Amniotic epithelial cell (primary cell): ENCODE data around the gene MAP7D3.
"Not testable (repeated sequence)": the region's sequence is repeated elsewhere in the genome, so short reads cannot be mapped to it uniquely, and the experiment has no call there.

Experiments
- DNase-seq: peaks from one replicate; pipeline ENCODE4 v3.0.0-alpha.2; 2010; ENCODE audit warnings: low read depth

Gene MAP7D3, protein sequence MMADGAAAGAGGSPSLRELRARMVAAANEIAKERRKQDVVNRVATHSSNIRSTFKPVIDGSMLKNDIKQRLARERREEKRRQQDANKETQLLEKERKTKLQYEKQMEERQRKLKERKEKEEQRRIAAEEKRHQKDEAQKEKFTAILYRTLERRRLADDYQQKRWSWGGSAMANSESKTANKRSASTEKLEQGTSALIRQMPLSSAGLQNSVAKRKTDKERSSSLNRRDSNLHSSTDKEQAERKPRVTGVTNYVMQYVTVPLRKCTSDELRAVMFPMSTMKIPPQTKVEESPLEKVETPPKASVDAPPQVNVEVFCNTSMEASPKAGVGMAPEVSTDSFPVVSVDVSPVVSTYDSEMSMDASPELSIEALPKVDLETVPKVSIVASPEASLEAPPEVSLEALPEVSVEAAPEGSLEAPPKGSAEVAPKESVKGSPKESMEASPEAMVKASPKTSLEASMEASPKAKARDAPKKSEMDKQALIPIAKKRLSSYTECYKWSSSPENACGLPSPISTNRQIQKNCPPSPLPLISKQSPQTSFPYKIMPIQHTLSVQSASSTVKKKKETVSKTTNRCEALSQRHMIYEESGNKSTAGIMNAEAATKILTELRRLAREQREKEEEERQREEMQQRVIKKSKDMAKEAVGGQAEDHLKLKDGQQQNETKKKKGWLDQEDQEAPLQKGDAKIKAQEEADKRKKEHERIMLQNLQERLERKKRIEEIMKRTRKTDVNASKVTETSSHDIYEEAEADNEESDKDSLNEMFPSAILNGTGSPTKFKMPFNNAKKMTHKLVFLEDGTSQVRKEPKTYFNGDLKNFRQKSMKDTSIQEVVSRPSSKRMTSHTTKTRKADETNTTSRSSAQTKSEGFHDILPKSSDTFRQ

DNA sequence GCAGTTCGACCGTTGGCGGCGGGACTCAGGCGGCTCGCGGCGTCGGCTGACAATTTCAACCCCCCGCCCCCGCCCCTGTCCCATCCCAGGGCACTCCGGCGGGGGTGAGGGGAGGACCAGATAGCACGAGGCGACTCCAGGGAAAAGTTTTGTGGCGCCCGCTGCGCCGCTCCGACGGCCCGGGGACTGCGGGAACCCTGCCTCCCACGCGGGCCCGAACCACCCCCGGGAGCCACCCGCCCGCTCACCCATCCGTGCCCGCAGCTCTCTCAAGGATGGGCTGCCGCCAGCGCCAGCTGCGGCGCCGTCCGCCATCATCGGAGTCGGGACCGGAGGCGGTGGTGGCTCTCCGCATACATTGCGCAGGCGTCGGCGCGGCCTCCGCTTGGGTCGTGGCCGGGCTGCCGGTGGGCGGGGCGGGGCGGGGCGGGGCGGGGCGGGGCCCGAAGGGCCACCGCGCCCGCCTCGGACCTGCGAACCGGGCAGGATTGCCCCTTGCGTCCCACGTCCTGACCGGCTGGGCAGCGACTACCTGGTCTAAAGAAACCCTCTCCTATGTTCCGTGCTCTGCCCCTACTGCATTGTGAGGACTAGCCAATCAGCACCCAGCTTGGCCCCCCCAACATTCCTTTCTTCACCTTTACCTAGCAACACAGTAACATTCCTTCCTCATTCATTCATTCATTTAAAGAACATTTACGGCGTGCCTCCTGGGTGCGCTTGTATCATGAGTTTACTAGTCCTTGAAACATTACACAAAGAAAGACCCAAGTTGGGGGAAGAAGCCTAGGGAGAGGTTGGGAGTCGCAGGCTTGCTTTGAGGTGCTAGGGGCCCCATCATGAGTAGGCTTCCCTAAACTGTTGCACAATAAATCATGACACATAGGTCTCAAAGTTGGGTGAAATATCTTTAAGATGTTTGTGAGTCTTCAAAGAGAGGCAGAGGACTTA lies at the start of gene MAP7D3:
Gene MAP7D3, minus strand, starts transcription at position 360 of the 951 bp plus-strand sequence. Its CDS starts 42 bp downstream, at position 318.
- peak; percentile 29 for DNase-seq

DNA sequence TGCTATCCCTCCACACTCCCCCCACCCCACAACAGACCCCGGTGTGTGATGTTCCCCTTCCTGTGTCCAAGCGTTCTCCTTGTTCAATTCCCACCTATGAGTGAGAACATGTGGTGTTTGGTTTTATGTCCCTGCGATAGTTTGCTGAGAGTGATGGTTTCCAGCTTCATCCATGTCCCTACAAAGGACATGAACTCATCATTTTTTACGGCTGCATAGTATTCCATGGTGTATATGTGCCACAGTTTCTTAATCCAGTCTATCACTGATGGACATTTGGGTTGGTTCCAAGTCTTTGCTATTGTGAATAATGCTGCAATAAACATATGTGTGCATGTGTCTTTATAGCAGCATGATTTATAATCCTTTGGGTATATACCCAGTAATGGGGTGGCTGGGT lies 49.5 kb upstream of the MAP7D3 start, which contains the start of gene ADGRG4:
Gene ADGRG4, plus strand, starts transcription at position 243 of the 400 bp plus-strand sequence. CDS start 7,815 bp downstream, outside the sequence.
- not testable (repeated sequence) for DNase-seq

DNA sequence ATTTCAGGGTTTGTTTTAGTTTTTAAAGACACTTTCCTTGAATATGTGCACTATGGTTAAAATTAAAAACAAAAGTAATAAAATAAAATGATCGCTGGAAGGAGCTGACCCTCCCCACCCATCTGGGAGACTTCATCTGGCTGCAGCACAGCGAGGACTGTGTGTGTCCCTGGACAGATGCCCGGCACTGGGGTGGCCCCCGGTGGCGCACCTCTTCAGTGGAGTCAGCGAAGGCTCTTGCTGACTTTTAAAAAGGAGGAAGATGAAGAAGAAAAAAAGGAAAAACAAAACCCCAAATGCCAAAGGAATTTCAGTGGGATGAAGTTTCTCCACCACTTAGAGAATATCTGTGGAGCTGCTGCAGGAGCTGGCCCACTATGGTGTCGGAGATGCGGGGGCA lies 44.2 kb upstream of the MAP7D3 start:
- no peak for DNase-seq

DNA sequence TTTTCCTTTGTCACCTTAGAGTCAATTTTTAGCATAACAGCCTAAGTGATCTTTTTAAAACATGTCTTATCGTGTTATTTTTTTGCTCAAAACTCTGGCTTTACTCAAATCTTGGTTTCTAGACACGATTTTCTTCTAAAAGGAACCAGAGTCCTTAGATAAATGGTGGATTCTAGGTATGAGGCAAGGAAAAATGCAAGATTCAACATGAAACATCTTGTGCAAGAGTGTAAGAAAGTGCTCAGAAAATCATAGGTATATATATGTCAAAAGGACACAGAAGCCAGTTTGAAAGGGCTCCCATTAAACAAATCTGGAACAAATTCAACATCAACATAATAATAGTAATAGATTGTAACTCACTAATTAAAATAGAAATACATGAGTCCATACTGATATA lies 41.5 kb upstream of the MAP7D3 start:
- DNase-seq = no peak

DNA sequence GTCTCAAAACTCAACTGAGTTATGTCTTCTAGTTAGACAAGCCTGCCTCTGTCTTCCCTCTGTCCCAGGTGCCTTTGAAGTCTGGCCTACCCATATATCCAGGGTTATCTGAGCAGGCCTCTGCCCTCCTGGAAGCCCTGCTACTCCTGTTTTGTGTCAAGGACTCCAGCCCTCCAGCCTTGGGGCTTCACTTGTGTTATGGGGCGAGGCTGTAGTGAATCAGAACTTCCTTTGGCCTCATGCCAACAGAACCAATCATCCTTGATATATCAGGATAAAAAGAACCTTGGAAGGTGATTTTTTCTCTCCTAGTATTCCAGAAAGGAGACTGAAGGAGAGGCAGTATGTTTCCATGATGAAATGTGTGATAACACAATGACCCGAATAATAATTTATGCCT lies 40.6 kb upstream of the MAP7D3 start:
- no peak for DNase-seq

DNA sequence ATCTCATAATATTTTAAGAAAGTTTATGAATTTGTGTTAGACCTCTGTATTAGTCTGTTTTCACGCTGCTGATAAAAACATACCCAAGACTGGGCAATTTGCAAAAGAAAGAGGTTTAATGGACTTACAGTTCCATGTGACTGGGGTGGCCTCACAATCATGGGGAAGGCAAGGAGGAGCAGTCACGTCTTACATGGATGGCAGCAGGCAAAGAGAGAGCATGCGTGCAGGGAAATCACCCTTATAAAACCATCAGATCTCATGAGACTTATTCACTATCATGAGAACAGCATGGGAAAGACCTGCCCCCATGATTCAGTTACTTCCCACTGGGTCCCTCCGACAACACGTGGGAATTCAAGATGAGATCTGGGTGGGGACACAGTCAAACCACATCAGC lies 35.2 kb upstream of the MAP7D3 start:
- not testable (repeated sequence) for DNase-seq

DNA sequence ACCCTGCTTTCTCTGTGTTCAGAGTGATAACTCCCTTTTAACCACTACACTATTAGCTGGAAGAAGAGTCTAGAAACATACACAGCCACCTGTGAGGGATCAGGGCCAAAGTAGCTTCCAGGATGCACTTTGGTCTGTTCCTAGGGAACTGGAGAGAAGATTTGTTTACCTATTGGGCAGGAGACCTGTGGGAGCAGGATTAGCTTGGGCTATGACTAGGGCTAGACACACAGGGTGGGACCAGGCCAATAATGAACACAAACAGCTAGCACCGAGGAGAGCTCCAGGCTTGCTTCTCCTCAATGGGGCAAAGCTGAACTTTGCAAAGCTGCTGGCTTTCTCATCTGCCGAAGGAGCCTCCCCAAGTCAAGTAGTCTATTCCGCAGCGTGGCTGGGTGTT lies 24.4 kb upstream of the MAP7D3 start:
- DNase-seq = no peak

DNA sequence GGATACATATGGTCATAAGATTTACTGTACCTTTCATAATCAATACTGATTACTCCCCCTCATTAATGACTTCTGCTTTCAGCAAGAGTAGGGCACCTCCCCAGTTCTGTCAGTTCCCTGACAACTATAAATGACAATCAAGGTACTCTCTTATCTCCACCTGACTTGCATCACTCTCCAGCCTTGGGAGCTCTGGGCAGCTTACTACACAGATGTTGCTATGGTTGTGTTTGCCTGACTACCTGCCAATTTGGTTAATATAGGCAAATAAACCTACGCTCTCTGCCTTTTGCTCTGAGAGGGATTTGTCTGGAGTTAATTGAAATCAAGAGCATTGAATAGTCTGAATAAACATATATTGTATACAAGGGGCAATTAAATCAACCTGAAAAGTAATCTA lies 22.8 kb upstream of the MAP7D3 start:
- DNase-seq = no peak

DNA sequence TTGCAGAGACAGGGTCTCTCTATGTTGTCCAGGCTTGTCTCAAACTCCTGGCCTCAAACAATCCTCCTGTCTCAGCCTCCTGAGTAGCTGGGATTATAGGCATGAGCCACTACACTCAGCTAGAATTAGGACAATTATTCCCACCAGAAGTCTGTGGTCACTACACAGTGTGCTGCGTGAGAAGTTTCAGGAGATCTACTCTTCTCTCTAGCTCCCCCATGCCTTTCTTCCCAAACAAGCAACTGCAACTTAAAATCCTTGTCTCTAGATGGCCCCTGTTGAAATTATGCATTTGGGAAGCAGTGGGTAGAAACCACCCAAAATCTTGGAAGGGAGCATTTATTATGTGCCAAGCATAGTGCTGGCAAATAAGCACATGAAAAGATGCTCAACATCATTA lies 21.1 kb upstream of the MAP7D3 start:
- peak; percentile 16 for DNase-seq

DNA sequence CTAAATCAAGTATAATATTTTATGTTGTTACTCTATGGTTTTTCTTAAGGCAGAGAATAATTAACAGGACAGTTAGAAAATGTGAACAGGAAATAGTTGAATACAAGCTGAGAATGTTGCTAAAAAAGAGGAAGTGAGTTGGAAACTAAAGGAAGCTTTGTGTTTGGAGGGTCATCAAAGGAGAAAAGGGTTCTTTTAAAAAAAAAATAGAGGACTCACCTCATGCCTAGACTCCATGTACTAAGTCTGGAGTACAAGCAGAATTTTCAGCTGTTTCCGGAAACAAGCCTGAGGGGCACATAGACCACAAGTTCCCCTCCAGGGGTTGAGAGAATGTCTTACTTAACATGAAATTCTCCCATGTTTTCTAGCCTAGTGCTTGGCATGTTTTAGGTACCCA lies 20.1 kb upstream of the MAP7D3 start:
- DNase-seq = no peak

DNA sequence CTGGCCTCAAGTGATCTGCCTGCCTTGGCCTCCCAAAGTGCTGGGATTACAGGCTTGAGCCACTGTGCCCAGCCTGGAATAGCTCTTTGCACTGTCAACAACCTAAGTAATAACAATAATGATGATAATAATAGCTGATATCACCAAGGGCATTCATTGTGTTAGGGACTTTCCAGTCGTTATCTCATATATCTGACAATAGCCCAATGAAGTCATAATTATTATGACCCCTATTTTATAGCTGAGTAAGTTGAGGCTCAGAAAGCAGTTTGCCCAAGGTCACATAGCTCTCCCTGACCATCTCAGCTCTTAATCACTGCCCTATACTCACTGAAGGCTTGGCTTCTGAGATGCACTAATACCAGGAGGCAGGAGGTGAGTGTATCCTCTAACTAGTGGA lies 18.7 kb upstream of the MAP7D3 start:
- no peak for DNase-seq

DNA sequence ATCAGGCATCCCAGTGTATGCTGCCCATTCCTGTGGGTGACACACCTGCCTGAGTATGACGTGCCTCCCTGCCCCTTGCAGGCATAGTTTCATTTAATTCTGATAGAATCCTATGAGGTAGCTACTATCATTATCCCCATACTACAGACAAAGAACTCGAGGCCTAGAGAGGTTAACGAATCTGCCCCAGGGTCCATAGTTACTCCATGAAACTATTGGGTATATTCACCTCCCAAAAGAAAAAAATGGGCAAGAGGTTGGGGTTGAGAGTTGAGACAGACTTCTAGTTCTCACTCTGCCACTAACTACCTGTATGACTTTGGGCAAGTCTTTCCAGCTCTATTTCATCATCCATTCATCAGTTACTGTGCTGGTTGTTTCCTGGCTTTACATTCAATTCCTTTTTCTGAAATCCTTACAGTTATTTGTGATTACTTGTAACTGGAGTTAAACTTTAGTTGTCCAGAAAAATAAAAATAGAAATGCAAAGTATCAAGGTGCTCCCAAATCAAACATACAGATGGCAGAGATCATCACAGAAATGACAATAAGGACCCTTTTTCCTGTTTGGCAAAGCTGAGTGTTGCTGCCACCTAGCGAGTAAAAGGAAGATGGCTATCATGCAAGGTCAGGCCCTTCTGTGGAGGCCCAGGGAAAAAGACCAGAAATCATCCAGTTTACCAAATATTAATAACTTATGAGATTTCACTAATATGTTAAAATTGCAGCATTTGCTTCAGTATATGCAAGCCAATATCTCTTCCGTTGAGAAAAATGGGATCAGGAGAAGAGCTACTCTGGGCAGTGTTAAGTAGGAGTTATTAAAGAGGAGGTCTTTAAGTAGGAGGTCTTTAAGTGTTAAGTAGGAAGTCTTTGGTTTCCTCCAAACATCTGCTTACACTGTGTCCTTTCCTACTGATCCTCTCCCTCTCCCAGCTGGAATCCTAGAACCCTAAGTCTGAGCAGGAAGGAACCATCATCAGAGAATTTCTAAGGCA lies 17.1 kb upstream of the MAP7D3 start:
- peak; percentile 12 for DNase-seq

DNA sequence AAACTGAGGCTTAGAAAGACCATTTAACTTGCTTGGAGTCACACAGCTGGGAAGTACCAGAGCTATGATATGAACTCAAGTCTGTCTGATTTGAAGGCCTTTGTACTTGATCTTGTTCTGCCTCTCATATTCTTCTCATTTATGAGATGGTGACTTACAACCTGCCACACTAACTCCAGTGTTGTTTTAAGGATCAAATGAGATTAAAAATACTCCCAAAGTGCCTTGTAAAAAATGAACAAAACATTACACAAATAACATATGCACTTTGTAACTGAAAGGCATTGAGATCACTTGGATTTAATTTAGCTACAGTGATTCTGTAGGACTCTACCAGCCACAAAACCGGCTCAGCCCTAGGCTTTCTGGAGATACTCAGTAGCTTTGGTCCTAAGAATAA lies 15.6 kb upstream of the MAP7D3 start:
- DNase-seq = no peak

DNA sequence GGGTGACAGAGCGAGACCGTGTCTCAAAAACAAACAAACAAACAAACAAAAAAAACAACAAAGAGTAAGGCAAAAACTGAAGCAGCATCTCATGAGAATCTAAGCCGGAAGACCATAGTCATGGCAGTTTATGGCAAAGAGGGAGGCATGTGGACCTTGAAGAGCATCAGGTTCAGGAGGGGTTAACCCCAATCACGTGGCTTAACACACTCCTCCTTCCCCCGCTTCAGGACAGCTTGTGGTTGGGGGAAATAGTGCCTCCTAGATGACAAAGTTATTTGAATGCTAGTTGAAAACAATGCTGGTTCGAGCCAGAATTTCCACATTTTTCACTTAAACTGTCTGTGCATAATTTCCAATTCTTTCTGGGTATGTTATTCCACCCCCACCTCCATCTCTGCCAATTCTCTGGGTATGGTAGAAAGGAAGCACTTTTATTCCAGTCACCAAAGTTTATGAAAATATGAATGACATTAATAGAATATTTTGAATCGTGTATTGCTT lies 11.7 kb upstream of the MAP7D3 start:
- DNase-seq = no peak

DNA sequence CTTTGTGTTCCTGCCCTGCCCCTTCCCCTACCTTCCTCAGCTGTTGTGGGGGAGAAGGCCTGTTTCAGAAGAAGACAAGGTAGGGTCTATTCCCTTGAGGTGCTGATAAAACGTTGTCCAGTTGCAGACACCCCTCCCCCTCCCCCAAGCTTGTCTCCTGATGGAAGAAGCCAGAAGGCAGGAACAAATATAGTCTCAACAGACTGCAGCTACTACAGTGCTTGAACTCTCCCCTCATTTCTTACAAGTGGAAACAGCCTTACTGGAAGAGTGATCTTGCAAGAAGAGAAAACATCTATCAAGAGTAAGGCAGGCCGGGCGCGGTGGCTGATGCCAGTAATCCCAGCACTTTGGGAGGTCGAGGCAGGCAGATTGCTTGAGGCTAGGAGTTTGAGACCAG lies 11.0 kb upstream of the MAP7D3 start:
- no peak for DNase-seq

DNA sequence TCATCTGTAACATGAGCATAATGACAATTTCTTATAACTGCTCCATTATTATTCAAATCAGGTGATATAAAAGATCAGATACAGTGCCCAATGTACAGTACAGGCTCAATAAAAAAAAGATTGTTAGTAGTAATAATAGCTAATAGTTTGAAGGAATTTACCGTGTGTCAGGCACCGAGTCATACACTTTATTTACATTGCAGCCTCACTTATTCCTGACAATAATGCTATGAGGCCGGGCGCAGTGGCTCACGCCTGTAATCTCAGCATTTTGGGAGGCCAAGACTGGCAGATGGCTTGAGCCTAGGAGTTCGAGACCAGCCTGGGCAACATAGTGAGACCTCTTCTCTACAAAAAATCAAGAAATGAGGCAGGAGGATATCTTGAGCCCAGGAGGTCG lies 10.1 kb upstream of the MAP7D3 start:
- no peak for DNase-seq

DNA sequence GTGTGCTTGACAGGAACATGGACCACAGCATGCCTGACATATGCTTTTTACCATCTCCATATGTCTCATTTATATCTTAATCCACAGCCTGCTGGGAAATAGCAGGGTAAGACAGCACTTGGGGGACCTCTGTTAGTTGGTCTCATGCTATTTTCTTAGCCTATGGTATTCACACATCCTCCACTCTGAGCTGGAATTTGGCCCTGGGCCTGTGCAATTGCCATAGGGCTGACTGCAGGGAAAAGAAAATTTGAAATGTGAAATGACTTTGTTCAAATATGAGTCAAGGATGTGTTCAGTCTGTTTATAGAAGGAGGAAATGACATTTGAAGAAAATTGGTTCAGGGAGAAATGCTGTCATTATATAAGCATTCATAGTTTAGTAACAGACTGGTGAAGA lies 9.6 kb upstream of the MAP7D3 start:
- DNase-seq = peak; percentile 17

DNA sequence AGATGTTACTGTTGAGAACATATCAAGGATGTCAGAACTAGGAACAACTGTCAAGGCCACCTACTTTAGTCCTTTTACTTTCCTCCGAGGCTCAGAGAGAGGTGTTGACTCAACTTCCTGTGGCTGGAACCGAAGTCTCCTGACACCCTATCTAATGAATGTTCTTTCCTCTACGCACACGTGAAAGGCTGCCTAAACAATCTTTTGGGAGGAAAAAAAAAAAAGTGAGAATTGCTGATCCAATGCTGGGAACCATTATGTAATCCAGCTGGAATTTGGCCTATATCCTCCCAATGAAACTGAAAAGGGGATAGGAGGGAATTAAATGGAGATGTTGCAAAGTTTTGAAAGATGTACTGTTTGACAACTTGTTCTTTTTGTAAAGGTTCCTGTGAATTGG lies 8.3 kb upstream of the MAP7D3 start:
- peak; percentile 51 for DNase-seq

DNA sequence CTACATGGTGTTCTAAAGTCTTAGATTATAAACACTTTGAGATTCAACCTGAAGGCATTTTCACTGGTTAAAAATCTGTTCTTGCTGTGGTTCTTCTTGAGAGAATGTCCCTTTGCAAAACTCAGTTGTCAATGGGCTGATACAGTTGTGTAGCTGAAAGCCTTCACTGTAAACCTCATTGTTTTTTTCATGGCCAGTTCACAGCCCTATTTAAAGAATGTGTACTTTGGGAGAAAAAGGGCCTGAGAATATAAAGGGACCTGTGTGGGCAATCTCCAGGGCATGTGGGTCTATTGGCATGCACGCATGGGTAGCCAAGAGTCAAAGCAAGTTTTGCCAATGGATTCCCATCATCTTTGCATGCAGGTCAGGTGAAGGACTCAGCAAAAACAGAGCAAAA lies 7.8 kb upstream of the MAP7D3 start:
- no peak for DNase-seq

DNA sequence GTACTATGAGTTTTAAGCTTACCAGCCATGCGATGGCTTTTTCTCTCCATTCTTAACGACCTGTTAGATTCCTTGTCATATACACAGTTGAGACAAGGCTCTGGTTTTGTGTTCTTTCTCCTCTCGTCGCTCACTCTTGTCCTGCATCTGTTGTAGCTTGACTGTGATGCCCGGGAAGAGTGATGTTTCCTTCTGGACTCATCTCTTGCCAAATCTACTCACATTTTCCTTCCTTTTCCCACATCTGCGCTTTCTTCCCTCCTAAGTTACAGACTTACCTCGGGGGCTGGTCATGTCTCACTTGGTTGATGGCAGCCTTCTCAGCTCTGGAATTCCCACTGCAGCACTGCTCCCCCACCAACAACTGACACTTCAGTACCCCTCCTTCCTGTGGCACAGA lies 4.8 kb upstream of the MAP7D3 start:
- DNase-seq = no peak
